ENCODE data around the gene COMMD3. TPM values are rescaled to one million over a fixed set of nuclear protein-coding genes. Genes with fewer than 3 reads are reported as not detected.

COMMD3 gene
- total RNA-seq, 4 donors from 2014 or later = 7.4 to 39.5 (median 25.8) TPM

DNA sequence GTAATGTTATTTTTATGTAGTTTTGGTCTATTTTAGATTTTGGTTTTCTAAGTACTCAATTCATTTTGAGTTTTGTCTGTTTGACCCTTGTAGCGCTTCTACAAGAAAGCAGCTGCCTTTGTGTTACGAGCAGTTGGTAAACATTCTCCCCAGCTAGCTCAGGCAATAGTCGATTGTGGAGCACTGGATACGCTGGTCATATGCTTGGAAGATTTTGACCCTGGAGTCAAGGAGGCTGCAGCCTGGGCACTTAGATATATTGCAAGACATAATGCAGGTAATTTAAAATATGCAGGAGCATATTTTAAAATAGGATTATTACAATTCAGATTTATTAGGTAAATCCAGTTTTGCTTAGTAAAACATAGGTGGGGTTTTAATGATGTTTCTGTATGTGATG lies 52.2 kb downstream of the COMMD3 start:
- H3K4me3 ChIP-seq = no peak overlapping the region
- no peak overlapping the region for H3K27ac ChIP-seq
- DNase-seq = no peak
- no peak for TF ChIP-seq POLR2A (IDR thresholded peaks at IDR 0.05)
- TF ChIP-seq, protein P1, sequence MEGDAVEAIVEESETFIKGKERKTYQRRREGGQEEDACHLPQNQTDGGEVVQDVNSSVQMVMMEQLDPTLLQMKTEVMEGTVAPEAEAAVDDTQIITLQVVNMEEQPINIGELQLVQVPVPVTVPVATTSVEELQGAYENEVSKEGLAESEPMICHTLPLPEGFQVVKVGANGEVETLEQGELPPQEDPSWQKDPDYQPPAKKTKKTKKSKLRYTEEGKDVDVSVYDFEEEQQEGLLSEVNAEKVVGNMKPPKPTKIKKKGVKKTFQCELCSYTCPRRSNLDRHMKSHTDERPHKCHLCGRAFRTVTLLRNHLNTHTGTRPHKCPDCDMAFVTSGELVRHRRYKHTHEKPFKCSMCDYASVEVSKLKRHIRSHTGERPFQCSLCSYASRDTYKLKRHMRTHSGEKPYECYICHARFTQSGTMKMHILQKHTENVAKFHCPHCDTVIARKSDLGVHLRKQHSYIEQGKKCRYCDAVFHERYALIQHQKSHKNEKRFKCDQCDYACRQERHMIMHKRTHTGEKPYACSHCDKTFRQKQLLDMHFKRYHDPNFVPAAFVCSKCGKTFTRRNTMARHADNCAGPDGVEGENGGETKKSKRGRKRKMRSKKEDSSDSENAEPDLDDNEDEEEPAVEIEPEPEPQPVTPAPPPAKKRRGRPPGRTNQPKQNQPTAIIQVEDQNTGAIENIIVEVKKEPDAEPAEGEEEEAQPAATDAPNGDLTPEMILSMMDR (IDR thresholded peaks at IDR 0.05) = no peak
- intact Hi-C loops (cut with DNase I; ENCODE audit: low total_unique reads) = no loop called here
- no peaks in the 10 kb centered on the region for H3K4me1 ChIP-seq
- H3K9me3 ChIP-seq = no peaks in the 10 kb centered on the region
- H3K27me3 ChIP-seq = peaks cover 0 to 3% of the 10 kb centered on the region in 2 donors
- H3K36me3 ChIP-seq = no peaks in the 10 kb centered on the region

- no peak for TF ChIP-seq POLR2A (IDR thresholded peaks at IDR 0.05)
- TF ChIP-seq, protein P1 (IDR thresholded peaks at IDR 0.05) = no peak
- Histone ChIP-seq H3K36me3 (no peaks in the 10 kb centered on the region), H3K9me3 (no peaks in the 10 kb centered on the region), H3K4me1 (no peaks in the 10 kb centered on the region), H3K4me3 (no peak overlapping the region), H3K27me3 (peaks cover 0 to 3% of the 10 kb centered on the region in 2 donors), H3K27ac (no peak overlapping the region)
- DNase-seq = no peak
- intact Hi-C loops (cut with DNase I; ENCODE audit: low total_unique reads) = no loop called here
These were observed 52.8 kb downstream of the COMMD3 start for GRCh38 chr10:22368981-22369380.

DNA sequence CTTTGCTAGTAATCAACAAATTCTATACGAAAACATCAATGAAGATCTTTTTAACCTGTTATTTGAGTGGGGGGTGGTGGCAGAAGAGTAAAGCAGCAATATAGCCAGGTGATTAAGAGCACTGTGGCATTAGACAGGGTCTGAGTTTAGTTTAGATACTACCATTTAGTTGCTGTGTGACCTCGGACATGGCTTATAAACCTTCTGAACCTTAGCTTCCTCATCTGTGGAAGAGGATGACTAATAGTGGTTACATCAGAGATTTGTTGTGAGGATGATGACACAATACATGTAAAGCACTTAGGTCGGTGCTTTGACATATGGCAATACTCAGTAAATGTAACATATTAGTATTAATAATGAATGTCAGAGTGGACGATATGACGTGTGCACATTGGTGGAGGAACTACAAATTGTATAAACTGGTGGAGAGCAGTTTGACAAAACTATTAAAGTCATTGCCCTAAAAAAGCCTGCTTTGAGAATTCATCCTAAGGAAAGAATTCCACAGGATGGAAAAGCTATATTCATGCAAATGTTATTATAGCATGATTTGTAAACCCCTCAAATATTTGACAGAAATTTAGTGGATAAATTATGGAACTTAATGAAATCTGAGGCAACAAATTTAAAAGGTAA lies 53.4 kb downstream of the COMMD3 start:
- TF ChIP-seq POLR2A (IDR thresholded peaks at IDR 0.05) = no peak
- TF ChIP-seq, protein P1 (IDR thresholded peaks at IDR 0.05) = no peak
- Histone ChIP-seq H3K27me3 (peaks cover 0 to 3% of the 10 kb centered on the region in 2 donors), H3K4me1 (no peaks in the 10 kb centered on the region), H3K27ac (no peak overlapping the region), H3K9me3 (no peaks in the 10 kb centered on the region), H3K36me3 (no peaks in the 10 kb centered on the region), H3K4me3 (no peak overlapping the region)
- no peak for DNase-seq
- intact Hi-C loops (cut with DNase I; ENCODE audit: low total_unique reads) = no loop called here

Small RNA genes within 50 kb of the gene (small RNA-seq; reads per million reads assigned to genes)
- not detected for gene AL158211.3

Other genes starting within 250 kb of the COMMD3 start
- under 1 TPM in 1 of 4 donors, not detected in 3; 0.21 TPM for gene EBLN1, start 98.4 kb upstream of the COMMD3 start, total RNA-seq
- 10 to 100 TPM; 50.2 to 85.7 (median 64.7) TPM for gene BMI1, start 4.7 kb downstream of the COMMD3 start, total RNA-seq
- gene SPAG6, start 29.1 kb downstream of the COMMD3 start, total RNA-seq = 1 to 10 TPM in 1 of 4 donors, under 1 TPM in 2, not detected in 1; 0.29 to 3.9 (median 0.49) TPM

Measured in uterus (tissue), 4 donors.